ENCODE results near the gene IL17REL.

- TF ChIP-seq POLR2A (IDR thresholded peaks at IDR 0.05), result no peak
- TF ChIP-seq, protein P1, sequence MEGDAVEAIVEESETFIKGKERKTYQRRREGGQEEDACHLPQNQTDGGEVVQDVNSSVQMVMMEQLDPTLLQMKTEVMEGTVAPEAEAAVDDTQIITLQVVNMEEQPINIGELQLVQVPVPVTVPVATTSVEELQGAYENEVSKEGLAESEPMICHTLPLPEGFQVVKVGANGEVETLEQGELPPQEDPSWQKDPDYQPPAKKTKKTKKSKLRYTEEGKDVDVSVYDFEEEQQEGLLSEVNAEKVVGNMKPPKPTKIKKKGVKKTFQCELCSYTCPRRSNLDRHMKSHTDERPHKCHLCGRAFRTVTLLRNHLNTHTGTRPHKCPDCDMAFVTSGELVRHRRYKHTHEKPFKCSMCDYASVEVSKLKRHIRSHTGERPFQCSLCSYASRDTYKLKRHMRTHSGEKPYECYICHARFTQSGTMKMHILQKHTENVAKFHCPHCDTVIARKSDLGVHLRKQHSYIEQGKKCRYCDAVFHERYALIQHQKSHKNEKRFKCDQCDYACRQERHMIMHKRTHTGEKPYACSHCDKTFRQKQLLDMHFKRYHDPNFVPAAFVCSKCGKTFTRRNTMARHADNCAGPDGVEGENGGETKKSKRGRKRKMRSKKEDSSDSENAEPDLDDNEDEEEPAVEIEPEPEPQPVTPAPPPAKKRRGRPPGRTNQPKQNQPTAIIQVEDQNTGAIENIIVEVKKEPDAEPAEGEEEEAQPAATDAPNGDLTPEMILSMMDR (IDR thresholded peaks at IDR 0.05), result no peak
Observed at GRCh38 chr22:49950396-49950994, 62.1 kb downstream of the IL17REL start.

Data from lower leg skin (tissue), 3 donors.